NB4 (cell line): ENCODE results near the gene CNOT9.

Experiments used
- POLR2A ChIP-seq: IDR thresholded peaks from 2 replicates; pipeline ENCODE4 v1.6.1; 2011; ENCODE audit warnings: mild to moderate bottlenecking; ENCODE audit not compliant: insufficient read length; ENCODE audit errors: extremely low read depth
- TF ChIP-seq, protein P1 (sequence below): IDR thresholded peaks from one replicate; pipeline ENCODE4 v1.5.1; 2012; ENCODE audit warnings: low read depth, low read length

DNA sequence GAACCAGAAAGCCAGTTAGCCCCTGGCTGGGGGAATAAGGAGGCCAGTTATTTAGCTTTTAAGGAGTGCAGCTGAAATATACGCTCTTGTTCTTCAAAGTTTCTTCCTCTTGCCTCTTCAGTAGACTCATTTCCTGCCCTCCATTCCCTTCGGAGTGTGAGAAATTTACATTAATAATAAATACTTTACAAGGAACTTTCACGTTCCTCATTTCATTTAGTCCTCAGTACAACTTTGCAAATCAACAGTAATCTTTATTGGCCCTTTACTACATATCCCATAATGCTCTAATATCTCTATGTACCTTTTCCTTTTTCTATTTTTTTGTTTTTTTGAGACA is 54.7 kb downstream of the CNOT9 start:
- TF ChIP-seq, protein P1, sequence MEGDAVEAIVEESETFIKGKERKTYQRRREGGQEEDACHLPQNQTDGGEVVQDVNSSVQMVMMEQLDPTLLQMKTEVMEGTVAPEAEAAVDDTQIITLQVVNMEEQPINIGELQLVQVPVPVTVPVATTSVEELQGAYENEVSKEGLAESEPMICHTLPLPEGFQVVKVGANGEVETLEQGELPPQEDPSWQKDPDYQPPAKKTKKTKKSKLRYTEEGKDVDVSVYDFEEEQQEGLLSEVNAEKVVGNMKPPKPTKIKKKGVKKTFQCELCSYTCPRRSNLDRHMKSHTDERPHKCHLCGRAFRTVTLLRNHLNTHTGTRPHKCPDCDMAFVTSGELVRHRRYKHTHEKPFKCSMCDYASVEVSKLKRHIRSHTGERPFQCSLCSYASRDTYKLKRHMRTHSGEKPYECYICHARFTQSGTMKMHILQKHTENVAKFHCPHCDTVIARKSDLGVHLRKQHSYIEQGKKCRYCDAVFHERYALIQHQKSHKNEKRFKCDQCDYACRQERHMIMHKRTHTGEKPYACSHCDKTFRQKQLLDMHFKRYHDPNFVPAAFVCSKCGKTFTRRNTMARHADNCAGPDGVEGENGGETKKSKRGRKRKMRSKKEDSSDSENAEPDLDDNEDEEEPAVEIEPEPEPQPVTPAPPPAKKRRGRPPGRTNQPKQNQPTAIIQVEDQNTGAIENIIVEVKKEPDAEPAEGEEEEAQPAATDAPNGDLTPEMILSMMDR = no peak
- TF ChIP-seq POLR2A = no peak
